ENCODE data around the gene TRRAP.

The TRRAP gene

DNA sequence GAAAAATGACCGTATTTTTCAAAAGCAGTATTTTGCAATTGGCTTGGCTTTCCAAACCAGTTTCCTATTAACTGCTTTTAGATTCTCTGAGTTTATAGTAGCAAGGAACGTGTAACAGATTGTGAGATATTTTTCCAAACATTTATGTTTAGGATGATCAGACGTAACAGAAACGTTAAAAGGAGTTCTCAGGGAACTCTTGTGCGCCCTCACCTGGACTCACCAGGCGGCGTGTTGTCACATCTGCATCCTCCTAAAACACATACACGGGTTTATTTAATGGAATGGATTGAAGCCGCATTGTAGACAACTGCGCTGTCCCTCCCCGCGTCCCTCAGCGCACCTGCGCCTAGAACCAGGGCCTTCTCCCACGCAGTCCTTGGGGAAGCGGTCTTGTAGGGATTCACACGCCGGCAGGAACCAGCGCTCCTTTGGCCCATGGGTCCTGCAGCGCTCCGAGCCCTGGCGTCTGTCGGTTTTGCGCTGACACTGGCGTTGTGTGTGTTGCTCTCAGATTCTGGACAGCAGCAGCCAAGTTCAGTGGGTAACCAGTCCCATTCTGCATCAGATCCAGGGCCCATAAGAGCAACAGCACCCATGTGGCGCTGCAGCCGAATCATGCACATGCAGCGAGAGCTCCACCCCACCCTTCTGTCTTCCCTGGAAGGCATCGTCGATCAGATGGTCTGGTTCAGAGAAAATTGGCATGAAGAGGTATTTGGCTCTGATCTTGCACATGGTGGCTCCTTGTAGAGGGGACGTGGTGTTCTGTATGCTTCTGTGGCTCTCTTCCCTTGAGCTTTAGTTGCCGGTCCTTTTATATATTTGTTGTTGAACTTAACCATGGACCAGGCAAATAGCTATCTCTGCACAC, 114.9 kb downstream of the TRRAP start:
- no peak for DNase-seq

- no peak for DNase-seq
Observed at GRCh38 chr7:98994046-98994944, 116.0 kb downstream of the TRRAP start.

DNA sequence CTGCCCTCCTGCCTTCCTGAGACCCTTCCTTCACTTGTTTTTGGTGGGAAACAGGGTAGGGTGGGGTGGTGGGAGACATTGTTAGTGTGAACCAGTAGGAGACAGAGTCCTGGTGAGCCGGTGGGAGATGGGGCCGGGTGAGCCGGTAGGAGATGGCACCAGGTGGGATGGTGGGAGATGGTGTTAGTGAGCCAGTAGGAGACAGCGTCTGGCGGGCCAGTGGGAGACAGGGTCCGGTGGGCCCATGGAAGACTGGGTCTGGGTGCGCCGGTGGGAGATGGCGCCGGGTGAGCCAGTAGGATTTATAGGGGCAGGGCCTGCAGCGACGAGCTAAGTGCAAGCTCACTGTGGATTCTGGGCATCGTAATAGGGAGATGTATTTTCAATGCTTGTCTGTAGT, 116.8 kb downstream of the TRRAP start:
- no peak for DNase-seq

GRCh38 chr7:98995523-98996149, 117.3 kb downstream of the TRRAP start:
- no peak for DNase-seq

DNA sequence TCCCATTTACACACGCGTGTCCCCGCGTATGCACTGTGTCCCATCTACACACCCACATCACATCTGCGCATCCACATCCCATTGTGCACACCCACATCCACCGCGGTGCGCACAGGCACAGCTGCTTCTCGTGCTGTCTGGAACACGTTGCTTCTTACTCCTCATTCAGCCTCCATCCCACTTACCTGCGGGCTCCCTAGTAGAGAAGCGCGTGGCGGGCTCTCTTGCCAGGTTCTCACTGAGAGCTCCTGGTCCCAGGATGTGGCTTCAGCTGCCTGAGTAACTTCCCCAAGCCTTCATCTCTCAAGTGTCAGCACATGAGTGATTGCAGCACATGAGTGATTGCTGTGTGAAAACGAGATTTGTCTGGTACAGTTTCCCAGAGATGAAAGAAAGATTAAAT, 117.8 kb downstream of the TRRAP start:
- DNase-seq = no peak

GRCh38 chr7:98997846-98998245, 119.5 kb downstream of the TRRAP start:
- DNase-seq = no peak

DNA sequence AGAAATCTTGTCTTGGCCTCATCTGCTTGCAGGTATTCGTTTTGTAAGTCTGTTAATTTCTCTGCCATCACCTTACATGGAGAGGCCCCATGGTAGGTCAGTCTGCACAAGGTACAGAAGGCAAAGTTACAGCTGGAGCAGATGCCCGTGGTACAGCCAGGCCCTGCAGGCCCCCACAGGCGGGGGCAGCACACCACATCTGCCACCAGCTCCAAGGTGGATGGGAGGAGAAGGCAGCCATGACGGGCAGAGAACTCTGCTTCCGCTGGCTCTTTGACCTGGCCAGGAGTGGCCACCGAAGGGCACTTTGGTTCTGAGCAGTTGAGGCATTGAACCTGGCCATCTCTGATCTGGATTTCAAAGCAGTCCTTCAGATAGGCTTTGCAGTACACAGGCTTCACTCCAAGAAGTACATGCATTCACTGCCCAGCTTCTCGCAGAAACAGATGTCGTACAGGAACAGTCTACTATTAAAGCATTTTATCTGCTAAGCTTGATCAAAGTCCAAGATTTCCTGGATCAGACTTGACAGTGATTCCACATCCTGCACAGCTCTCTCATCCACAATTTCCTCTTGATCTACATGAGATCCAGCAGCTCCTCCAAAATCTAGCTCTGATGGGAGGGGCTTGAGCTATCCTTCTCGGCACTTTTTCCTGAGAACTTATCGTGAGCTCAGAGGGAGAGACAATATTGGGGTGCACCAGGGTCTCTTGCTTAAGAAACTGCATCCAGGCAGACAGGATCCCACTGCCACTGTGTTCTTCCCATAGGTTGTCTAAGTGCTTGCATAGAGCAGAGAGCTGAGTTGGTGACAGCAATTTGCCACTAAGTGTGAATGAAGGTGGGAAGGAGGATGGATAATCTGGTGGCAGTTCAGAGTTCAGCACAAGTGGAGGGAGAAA, 120.7 kb downstream of the TRRAP start:
- no peak for DNase-seq

GRCh38 chr7:99000196-99000903, 122.0 kb downstream of the TRRAP start:
- no peak for DNase-seq

DNA sequence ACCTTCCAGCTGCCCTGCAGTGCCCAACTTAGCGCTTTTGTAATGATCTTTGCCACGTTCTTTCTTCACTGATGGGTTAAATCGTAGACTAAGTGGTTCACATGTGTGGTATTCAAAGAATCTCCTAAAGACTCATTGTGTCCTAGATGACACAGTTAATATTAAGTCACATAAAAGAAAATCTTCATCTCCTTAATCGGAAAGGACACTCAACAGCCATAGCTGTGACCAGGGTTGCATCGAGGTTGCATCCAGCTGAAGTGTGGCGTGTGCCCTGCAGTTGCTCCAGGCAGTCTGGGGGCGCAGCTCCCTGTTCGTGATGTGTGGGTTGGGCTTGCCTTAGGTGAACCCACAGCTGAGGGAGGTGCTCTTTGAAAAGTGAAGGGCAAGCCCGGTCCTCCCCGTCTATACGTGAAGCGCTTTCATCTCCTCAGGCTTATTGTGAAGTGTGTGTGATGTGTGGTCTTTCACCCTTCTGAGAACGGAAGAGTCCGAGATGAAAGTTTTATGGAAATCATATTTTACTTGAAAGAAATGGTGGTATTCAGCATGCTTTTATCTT, 122.7 kb downstream of the TRRAP start:
- DNase-seq = no peak

DNA sequence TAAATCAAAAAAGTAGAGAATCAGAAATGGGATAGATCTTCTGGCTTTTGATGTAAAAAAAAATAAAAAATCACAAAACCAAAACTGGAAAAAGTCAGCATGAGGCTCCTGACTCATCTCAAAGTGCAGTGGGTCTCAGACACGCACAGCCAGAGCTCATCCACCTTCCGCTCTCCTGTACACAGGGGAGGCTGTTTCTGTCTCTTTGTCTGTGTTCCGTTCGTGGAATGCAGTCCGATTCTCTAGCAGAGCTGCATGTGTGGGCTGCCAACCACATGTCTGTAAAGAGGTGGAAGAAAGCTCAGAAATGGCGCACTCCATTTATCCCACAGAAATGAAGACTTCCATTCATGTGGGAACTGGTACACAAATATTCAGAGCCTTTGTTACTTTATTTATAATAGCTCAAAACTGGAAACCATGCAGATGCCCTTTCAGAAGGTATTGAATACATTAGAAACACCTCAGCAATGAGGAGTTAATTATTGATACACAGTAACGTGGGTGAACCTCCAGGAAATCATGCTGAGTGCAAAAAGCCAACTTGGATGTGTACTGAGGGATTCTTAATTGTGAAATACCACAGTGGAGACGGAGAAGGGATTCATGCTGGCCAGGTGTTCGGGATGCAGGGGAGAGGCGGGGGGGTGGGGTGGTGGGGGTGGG, 123.3 kb downstream of the TRRAP start:
- no peak for DNase-seq

GRCh38 chr7:99002148-99002826, 124.0 kb downstream of the TRRAP start:
- no peak for DNase-seq

DNA sequence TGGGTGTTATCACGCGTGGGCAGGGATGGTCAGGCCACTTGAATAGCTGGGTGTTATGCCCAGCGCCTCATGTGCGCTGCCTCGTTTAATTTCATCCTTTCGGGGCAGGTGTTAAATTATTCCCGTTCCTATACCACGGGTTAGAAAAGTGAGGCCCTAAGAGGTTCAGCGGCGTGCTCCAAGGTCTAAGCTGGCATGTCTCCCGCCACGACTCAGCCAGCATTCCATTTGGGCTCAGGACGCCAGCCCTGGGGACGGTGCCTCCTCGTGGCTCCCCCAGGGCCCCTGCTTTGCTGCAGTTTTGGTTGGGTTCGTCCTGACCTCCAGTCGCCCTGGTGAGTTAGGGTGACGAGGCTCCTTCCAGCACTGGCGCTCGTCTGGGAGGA, 124.5 kb downstream of the TRRAP start:
- no peak for DNase-seq

- no peak for DNase-seq
Observed at GRCh38 chr7:99003419-99003818, 125.1 kb downstream of the TRRAP start.

- no peak for DNase-seq
Observed at GRCh38 chr7:99004216-99004615, 125.9 kb downstream of the TRRAP start.

- no peak for DNase-seq
Observed at GRCh38 chr7:99004781-99005500, 126.6 kb downstream of the TRRAP start.

DNA sequence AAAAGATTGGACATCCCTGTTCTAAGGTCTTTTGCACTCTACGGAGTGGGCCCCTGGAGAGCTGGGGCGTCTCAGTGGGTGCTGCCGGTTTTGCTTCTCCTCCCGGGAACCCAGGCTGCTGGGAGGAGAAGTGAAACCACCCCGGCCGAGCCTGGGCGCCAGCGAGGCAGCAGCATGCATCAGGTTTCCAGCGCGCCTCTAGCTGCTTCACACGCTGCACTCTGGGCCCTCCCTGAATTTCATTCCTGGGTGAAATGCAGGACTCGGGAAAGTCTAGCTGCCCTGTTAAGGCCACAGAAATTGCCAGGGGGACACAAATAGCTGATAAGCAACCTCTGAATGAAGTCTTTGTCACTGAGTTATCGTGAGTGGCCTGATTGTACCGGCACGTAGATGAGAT, 127.4 kb downstream of the TRRAP start:
- DNase-seq = no peak

- DNase-seq = no peak
Observed at GRCh38 chr7:99006739-99007424, 128.6 kb downstream of the TRRAP start.

DNA sequence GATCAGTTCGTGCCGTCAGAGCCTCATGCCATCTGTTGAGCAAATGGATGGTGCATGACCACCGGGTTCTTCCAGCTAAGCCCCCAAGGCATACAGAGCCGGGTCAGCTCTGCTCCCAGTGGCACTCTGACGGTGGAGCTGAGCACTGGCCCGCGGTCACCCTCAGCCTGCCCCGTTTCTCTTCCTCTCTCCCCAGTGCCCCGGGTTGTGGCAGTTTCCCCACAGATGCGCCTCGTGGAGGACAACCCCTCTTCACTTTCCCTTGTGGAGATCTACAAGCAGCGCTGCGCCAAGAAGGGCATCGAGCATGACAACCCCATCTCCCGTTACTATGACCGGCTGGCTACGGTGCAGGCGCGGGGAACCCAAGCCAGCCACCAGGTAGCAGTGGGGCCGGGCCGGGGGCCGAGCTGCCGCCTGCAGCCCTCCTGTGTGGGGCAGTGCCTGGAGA, 129.9 kb downstream of the TRRAP start:
- no peak for DNase-seq

All from NCI-H1105 (cell line).